ENCODE measurements around the gene OVCH2. TPM values are rescaled to one million over a fixed set of nuclear protein-coding genes. Genes with fewer than 3 reads are reported as not detected.

Gene OVCH2
- total RNA-seq, 4 donors from 2014 or later = not detected

- Histone ChIP-seq H3K4me1 (peaks cover 14 to 20% (median 18%) of the 10 kb centered on the region in 4 donors), H3K36me3 (no peaks in the 10 kb centered on the region), H3K4me3 (peak within 1 kb of the TSS; percentile 52 to 62 (median 56)), H3K27ac (replicated peaks in 1 of 4) (peak within 1 kb of the TSS; percentile 34 to 71 (median 57)), H3K27me3 (peaks cover 0 to 48% (median 6%) of the 10 kb centered on the region in 4 donors), H3K9me3 (no peaks in the 10 kb centered on the region)
- WGBS = 33% methylated on average over 8 of the region's 40 CpGs
- no peak for TF ChIP-seq POLR2A (IDR thresholded peaks at IDR 0.05; ENCODE audit: low read depth)
- TF ChIP-seq POLR2AphosphoS5 (IDR thresholded peaks at IDR 0.05) = peak in 1 of 2 donors; percentile 29
- intact Hi-C loops (cut with DNase I) = no loop called here
- no peak for DNase-seq (ENCODE audit: extremely low spot score)
Observed at GRCh38 chr11:7672960-7673723, 33.1 kb downstream of the OVCH2 start, which contains the start of gene CYB5R2. CYB5R2 (minus strand) TSS chr11:7673500; CDS start chr11:7672825, 675 bp downstream.

GRCh38 chr11:7672276-7672959 lies 33.9 kb downstream of the OVCH2 start:
- intact Hi-C loops (cut with DNase I) = no loop called here
- H3K36me3 ChIP-seq = peaks cover 0 to 6% (median 0%) of the 10 kb centered on the region in 4 donors
- no peak overlapping the region for H3K27ac ChIP-seq (replicated peaks in 1 of 4)

GRCh38 chr11:7671347-7672215 lies 34.7 kb downstream of the OVCH2 start:
- intact Hi-C loops (cut with DNase I) = no loop called here
- Histone ChIP-seq H3K27me3 (peaks cover 0 to 43% (median 6%) of the 10 kb centered on the region in 4 donors), H3K9me3 (no peaks in the 10 kb centered on the region), H3K4me1 (peaks cover 14 to 20% (median 18%) of the 10 kb centered on the region in 4 donors), H3K36me3 (peaks cover 0 to 13% (median 1%) of the 10 kb centered on the region in 4 donors), H3K27ac (replicated peaks in 1 of 4) (no peak overlapping the region), H3K4me3 (no peak overlapping the region)
- DNase-seq (ENCODE audit: extremely low spot score) = no peak
- 94% methylated on average over 7 of the region's 10 CpGs for WGBS
- TF ChIP-seq EP300 (IDR thresholded peaks at IDR 0.05) = no peak
- no peak for TF ChIP-seq POLR2AphosphoS5 (IDR thresholded peaks at IDR 0.05)
- no peak for TF ChIP-seq POLR2A (IDR thresholded peaks at IDR 0.05; ENCODE audit: low read depth)
- no peak for TF ChIP-seq CTCF (IDR thresholded peaks at IDR 0.05)

More at GRCh38 chr11:7672276-7672959, 33.9 kb downstream of the OVCH2 start:
- Histone ChIP-seq H3K27me3 (peaks cover 0 to 44% (median 6%) of the 10 kb centered on the region in 4 donors), H3K9me3 (no peaks in the 10 kb centered on the region), H3K4me1 (peaks cover 14 to 20% (median 18%) of the 10 kb centered on the region in 4 donors), H3K4me3 (peak overlapping the region in 3 of 4 donors; percentile 54 to 62 (median 59))
- DNase-seq (ENCODE audit: extremely low spot score) = no peak
- TF ChIP-seq EP300 (IDR thresholded peaks at IDR 0.05) = no peak
- no peak for TF ChIP-seq POLR2AphosphoS5 (IDR thresholded peaks at IDR 0.05)
- TF ChIP-seq POLR2A (IDR thresholded peaks at IDR 0.05; ENCODE audit: low read depth) = no peak
- no peak for TF ChIP-seq CTCF (IDR thresholded peaks at IDR 0.05)
- 86% methylated on average over 14 of the region's 16 CpGs for WGBS

GRCh38 chr11:7670641-7671040 lies 35.6 kb downstream of the OVCH2 start:
- TF ChIP-seq EP300 (IDR thresholded peaks at IDR 0.05) = no peak
- TF ChIP-seq POLR2A (IDR thresholded peaks at IDR 0.05; ENCODE audit: low read depth) = no peak
- TF ChIP-seq POLR2AphosphoS5 (IDR thresholded peaks at IDR 0.05) = no peak
- TF ChIP-seq CTCF (IDR thresholded peaks at IDR 0.05) = no peak
- Histone ChIP-seq H3K27ac (replicated peaks in 1 of 4) (no peak overlapping the region), H3K36me3 (peaks cover 0 to 18% (median 3%) of the 10 kb centered on the region in 4 donors), H3K27me3 (peaks cover 0 to 37% (median 6%) of the 10 kb centered on the region in 4 donors), H3K4me3 (no peak overlapping the region), H3K9me3 (no peaks in the 10 kb centered on the region), H3K4me1 (peaks cover 14 to 20% (median 19%) of the 10 kb centered on the region in 4 donors)
- DNase-seq (ENCODE audit: extremely low spot score) = no peak
- intact Hi-C loops (cut with DNase I) = no loop called here
- 89% methylated on average over 4 of the region's 4 CpGs for WGBS

Measured in esophagus muscularis mucosa (tissue), 4 donors.